ENCODE results near the gene GRXCR2.
"Not testable (repeated sequence)": the region's sequence is repeated elsewhere in the genome, so short reads cannot be mapped to it uniquely, and the experiment has no call there.

Gene GRXCR2, protein sequence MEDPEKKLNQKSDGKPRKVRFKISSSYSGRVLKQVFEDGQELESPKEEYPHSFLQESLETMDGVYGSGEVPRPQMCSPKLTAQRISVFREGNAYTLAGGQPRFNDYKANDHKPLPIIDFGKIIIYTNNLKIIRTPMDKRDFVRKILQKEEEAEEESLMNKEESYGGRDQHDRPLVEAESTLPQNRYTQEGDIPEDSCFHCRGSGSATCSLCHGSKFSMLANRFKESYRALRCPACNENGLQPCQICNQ

DNA sequence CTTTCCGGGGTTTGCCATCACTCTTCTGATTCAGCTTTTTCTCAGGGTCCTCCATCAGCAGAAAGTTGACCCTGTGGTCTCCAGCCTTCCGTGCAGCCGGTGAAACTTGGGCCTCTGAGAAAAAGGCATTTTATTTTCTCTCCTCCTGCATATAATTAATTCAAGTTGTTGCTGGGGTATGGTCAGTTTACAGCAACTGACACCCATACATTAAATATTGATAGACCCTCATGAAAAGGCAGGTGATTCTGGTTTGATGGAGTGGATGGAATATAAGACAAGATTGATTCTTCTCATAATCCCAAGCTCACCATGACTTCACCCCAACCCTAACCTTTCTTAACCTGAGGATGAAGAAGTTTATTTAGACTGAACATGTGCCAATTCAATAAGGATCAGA lies at the start of gene GRXCR2:
GRXCR2 (minus strand) TSS at position 101 of the 400 bp plus-strand sequence; CDS start at position 55, 46 bp downstream.
- no peak for DNase-seq

DNA sequence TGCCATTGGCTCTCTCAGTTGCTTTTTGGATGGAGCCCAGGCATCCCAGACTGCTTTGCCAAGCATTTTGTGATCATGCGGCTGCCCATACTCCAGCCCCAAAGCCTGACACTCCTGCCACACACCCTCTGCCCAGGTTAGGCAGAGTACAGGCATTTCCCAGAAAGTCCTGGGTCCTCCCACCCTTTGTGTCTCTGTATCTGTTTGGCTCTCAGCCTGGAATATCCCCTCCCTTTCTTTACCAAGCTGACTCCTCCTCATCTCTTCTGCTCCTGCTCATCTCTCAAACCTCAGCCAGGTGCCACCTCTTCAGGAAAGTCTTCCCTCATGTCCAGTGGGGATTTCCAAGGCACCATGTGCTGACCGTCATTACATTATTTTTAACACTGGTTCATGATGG lies 49.2 kb upstream of the GRXCR2 start:
- no peak for DNase-seq

GRCh38 chr5:145921211-145921610 lies 48.4 kb upstream of the GRXCR2 start:
- no peak for DNase-seq

DNA sequence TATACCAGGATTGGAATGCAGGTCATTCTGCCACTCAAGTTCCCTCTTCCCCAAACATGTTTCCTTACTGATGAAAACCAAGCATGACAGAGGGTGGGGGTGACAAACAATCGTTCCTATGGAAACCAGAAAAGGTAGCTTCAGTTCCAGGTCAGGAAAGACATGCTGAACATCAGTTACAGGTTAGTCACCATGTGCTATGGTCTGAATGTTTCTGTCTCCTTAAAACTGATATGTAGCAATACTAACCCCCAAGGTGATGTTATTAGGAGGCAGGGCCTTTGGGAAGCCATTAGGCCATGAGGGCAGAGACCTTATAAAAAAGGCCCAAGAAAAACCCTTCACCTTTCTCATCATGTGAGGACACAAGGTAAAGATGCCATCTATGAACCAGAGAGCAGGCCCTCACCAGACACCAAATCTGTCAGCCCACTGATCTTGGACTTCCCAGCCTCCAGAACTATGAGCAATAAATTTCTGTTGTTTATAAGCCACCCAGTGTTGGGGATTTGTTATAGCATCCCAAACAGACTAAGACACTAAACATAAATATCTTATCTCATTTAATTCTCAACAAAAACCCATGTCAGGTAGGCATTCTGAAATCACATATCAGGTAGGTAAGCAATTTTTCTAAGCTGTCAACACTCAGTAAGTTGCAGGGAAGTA lies 47.9 kb upstream of the GRXCR2 start:
- DNase-seq = no peak

- DNase-seq = no peak
Observed at GRCh38 chr5:145919413-145919812, 46.6 kb upstream of the GRXCR2 start.

DNA sequence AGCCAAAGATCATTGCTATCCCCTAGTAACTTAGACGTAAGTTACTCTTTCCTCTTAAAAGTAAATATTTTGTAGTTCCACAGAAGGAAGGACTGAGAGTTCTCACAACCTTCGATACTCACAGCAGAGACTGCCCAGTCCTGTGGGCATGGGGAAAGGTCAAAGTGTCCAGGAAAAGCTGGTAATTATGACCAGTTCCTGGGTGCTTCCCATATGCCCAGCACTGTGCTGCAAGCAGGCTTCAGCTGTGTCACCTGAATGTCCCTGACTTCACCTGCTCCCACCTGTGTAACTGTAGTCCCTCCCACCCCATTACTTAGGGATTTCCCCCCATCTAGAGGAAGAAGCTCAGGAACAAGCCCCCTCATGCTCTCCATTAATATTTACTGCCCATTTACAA lies 45.6 kb upstream of the GRXCR2 start:
- DNase-seq = no peak

DNA sequence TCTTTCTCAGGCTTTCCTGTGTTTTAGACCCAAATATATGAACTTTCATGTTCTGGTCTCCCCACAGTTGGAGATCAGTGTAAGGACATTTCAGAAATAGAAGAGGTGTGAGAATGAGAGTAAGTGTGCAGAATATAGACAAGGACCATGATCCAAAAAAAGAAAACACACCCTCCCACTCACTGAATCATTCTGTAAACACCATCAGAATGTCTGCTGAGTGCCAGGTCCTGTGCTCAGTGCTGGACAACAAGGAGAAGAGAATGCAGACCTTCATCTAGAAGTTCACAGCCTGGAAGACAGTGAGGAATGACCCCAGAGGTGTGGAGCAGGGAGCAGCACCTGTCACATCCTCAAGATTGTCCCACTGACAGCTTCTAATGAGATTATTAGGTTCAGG lies 44.5 kb upstream of the GRXCR2 start:
- no peak for DNase-seq

GRCh38 chr5:145915970-145916638 lies 43.3 kb upstream of the GRXCR2 start:
- DNase-seq = no peak

DNA sequence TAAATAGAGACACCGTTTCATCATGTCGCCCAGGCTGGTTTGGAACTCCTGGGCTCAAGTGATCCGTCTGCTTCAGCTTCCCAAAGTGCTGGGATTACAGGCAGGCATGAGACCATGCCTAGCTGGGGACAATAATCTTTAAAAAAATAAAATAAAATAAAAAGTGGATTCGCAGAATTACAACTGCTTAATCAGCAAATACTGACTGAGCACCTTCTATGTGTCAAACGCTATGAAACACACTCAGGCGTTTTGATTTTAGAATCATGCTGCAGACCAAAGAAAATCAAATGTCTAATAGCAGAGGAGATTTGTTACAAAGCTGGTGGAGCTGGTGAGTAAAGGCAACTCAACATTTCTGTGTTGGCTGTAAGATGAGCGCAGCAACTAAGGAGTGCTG lies 40.9 kb upstream of the GRXCR2 start:
- DNase-seq = no peak

DNA sequence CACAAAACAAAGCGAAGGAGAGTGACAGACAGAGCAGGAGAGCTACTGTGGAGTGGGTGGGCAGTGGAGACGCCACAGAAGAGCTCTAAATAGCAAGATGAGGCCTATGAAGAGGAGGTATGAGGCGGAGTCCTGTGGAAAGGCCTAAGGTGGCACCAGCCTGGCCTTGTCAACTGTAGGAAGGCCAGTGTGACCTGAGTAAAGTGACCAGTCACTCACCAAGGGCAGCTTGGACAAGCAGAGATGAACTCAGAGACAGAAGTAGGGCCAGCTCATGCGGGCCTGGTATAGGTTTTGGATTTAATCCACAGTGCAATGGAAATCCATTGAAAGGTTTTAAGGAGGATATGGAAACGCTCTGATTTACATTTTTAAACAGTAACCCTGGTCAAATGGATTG lies 39.8 kb upstream of the GRXCR2 start:
- DNase-seq = no peak

DNA sequence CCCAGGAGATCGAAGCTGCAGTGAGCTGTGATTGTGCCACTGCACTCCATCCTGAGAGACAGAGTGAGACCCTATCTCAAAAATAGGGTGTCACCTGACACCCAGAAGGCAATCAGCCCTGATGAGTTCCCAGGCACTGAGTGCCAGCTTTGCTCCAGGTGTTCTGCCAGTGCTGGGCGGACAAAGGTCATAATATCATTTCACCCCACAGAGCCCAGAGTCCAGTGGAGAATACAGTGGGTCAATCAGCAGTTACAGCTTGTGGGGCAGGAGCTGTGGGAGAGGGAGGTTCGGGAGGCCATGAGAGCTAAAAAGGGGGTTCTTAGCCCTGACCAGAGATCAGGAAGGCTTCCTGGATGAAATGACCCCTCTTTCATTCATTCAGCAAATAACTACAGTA lies 39.2 kb upstream of the GRXCR2 start:
- no peak for DNase-seq

GRCh38 chr5:145911164-145911563 lies 38.4 kb upstream of the GRXCR2 start:
- DNase-seq = no peak

- DNase-seq = no peak
Observed at GRCh38 chr5:145908206-145908960, 35.6 kb upstream of the GRXCR2 start.

GRCh38 chr5:145906401-145906800 lies 33.6 kb upstream of the GRXCR2 start:
- DNase-seq = no peak

GRCh38 chr5:145904743-145905142 lies 31.9 kb upstream of the GRXCR2 start:
- no peak for DNase-seq

- no peak for DNase-seq
Observed at GRCh38 chr5:145903867-145904266, 31.1 kb upstream of the GRXCR2 start.

GRCh38 chr5:145903113-145903512 lies 30.3 kb upstream of the GRXCR2 start:
- DNase-seq = no peak

DNA sequence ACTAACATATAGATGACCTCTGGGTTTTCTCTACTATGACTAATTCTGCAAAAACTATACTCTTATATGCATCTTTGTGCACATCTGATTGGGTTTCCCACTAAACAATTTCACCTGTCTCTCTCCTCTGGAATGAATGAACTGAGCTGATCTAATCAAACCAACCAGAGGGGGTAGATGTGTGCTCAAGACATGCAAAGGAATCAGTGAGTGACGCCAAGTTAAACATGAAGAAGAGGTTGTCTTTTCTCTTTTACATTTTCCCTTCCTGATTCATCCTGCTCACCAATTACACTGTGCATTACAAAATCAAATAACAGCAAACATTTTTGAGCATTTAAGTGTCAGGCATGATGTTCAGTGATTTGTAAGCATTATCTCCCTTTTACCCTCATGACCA lies 29.6 kb upstream of the GRXCR2 start:
- no peak for DNase-seq

DNA sequence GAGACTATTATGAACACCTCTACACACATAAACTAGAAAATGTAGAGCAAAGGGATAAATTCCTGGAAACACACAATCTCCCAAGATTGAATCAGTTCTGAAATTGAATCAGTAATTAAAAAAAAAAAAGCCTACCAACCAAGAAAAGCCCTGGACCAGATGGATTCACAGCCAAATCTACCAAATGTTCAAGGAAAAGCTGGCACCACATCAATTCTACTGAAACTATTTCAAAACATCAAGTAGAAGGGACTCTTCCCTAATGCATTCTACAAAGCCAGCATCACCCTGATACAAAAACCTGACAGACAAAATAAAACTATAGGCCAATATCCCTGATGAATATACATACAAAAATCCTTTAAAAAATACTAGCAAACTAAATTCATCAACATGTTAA lies 25.4 kb upstream of the GRXCR2 start:
- no peak for DNase-seq

DNA sequence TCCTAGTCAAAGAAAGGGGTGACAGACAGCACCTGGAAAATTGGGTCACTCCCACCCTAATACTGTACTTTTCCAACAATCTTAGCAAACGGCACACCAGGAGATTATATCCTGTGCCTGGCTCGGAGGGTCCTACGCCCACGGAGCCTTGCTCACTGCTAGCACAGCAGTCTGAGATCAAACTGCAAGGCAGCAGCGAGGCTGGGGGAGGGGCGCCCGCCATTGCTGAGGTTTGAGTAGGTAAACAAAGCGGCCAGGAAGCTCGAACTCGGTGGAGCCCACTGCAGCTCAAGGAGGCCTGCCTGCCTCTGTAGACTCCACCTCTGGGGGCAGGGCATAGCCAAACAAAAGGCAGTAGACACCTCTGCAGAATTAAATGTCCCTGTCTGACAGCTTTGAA lies 18.6 kb upstream of the GRXCR2 start:
- DNase-seq = not testable (repeated sequence)

GRCh38 chr5:145889611-145890010 lies 16.8 kb upstream of the GRXCR2 start:
- DNase-seq = no peak

DNA sequence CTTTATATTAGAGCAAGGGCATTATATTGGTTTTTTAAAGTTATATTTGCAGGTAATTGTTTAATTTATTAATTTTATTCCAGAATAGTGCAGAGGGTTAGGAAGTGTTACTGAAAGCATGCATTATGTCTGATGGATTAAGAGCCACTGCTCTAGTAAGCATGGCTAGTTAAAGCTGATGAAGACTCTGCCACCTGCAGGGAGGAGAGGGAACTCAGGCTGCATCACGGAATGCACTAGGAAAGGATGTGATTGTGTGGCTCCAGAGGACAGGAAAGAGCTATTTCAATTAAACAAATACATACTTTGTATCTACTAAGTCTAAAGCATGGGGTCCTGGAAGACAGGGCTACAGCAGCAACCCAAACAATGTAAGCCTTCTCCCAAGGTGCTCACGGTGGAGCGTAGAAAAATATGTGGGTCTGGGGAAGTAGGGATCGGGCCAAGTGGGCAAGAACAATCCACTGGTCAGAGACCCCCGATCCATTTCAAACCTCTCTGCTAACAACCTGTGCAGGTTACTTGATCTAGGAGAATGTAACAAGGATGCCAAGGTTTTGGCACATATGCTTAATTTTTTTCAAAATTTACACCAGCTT lies 15.3 kb upstream of the GRXCR2 start:
- no peak for DNase-seq

GRCh38 chr5:145887217-145887616 lies 14.4 kb upstream of the GRXCR2 start:
- no peak for DNase-seq

Measured in activated T-cell treated with anti-CD3 and anti-CD28 coated beads for 4 hours (primary cell).